ENCODE data around the gene HIPK2.
"Not testable (repeated sequence)": the region's sequence is repeated elsewhere in the genome, so short reads cannot be mapped to it uniquely, and the experiment has no call there.

HIPK2 gene

GRCh38 chr7:139562491-139562890 is 215.3 kb downstream of the HIPK2 start:
- Histone ChIP-seq H3K9ac (ENCODE audit: low read depth, low read length) (no peak overlapping the region), H3K36me3 (ENCODE audit: insufficient read depth, low read length) (peaks cover 49% of the 10 kb centered on the region), H3K4me3 (ENCODE audit: low read length) (no peak overlapping the region), H3K27me3 (ENCODE audit: control insufficient read depth, insufficient read depth, low read length) (no peaks in the 10 kb centered on the region), H3K4me2 (ENCODE audit: low read length) (no peak overlapping the region), H3K9me3 (replicated peaks; ENCODE audit: low read length) (no peaks in the 10 kb centered on the region), H3K4me1 (ENCODE audit: control insufficient read depth, insufficient read depth, low read length) (no peaks in the 10 kb centered on the region)

GRCh38 chr7:139560678-139561077 is 217.1 kb downstream of the HIPK2 start:
- Histone ChIP-seq H3K9me3 (replicated peaks; ENCODE audit: low read length) (no peaks in the 10 kb centered on the region), H3K27me3 (ENCODE audit: control insufficient read depth, insufficient read depth, low read length) (peaks cover 5% of the 10 kb centered on the region), H3K4me2 (ENCODE audit: low read length) (no peak overlapping the region), H3K36me3 (ENCODE audit: insufficient read depth, low read length) (peaks cover 33% of the 10 kb centered on the region), H3K4me1 (ENCODE audit: control insufficient read depth, insufficient read depth, low read length) (no peaks in the 10 kb centered on the region), H3K9ac (ENCODE audit: low read depth, low read length) (no peak overlapping the region), H3K4me3 (ENCODE audit: low read length) (no peak overlapping the region)

GRCh38 chr7:139560199-139560598 is 217.6 kb downstream of the HIPK2 start:
- H3K9me3 ChIP-seq (replicated peaks; ENCODE audit: low read length) = no peaks in the 10 kb centered on the region
- no peak overlapping the region for H3K4me3 ChIP-seq (ENCODE audit: low read length)
- H3K27me3 ChIP-seq (ENCODE audit: control insufficient read depth, insufficient read depth, low read length) = peaks cover 5% of the 10 kb centered on the region
- no peak overlapping the region for H3K4me2 ChIP-seq (ENCODE audit: low read length)
- H3K36me3 ChIP-seq (ENCODE audit: insufficient read depth, low read length) = peaks cover 32% of the 10 kb centered on the region
- H3K4me1 ChIP-seq (ENCODE audit: control insufficient read depth, insufficient read depth, low read length) = no peaks in the 10 kb centered on the region
- no peak overlapping the region for H3K9ac ChIP-seq (ENCODE audit: low read depth, low read length)

GRCh38 chr7:139559364-139560105 is 218.3 kb downstream of the HIPK2 start:
- H3K4me2 ChIP-seq (ENCODE audit: low read length) = no peak overlapping the region
- H3K36me3 ChIP-seq (ENCODE audit: insufficient read depth, low read length) = peaks cover 26% of the 10 kb centered on the region
- no peak overlapping the region for H3K4me3 ChIP-seq (ENCODE audit: low read length)
- peaks cover 5% of the 10 kb centered on the region for H3K27me3 ChIP-seq (ENCODE audit: control insufficient read depth, insufficient read depth, low read length)
- no peaks in the 10 kb centered on the region for H3K9me3 ChIP-seq (replicated peaks; ENCODE audit: low read length)
- H3K9ac ChIP-seq (ENCODE audit: low read depth, low read length) = no peak overlapping the region
- H3K4me1 ChIP-seq (ENCODE audit: control insufficient read depth, insufficient read depth, low read length) = no peaks in the 10 kb centered on the region

GRCh38 chr7:139557857-139558581 is 219.8 kb downstream of the HIPK2 start:
- Histone ChIP-seq H3K27me3 (ENCODE audit: control insufficient read depth, insufficient read depth, low read length) (peaks cover 5% of the 10 kb centered on the region), H3K4me2 (ENCODE audit: low read length) (no peak overlapping the region), H3K9me3 (replicated peaks; ENCODE audit: low read length) (no peaks in the 10 kb centered on the region), H3K4me3 (ENCODE audit: low read length) (no peak overlapping the region), H3K9ac (ENCODE audit: low read depth, low read length) (no peak overlapping the region), H3K4me1 (ENCODE audit: control insufficient read depth, insufficient read depth, low read length) (no peaks in the 10 kb centered on the region), H3K36me3 (ENCODE audit: insufficient read depth, low read length) (peaks cover 10% of the 10 kb centered on the region)

GRCh38 chr7:139553991-139554700 is 223.7 kb downstream of the HIPK2 start:
- H3K4me3 ChIP-seq (ENCODE audit: low read length); H3K4me1 ChIP-seq (ENCODE audit: control insufficient read depth, insufficient read depth, low read length); H3K36me3 ChIP-seq (ENCODE audit: insufficient read depth, low read length); H3K27me3 ChIP-seq (ENCODE audit: control insufficient read depth, insufficient read depth, low read length); H3K9ac ChIP-seq (ENCODE audit: low read depth, low read length); H3K4me2 ChIP-seq (ENCODE audit: low read length); H3K9me3 ChIP-seq (replicated peaks; ENCODE audit: low read length): not testable (repeated sequence)

- no peaks in the 10 kb centered on the region for H3K4me1 ChIP-seq (ENCODE audit: control insufficient read depth, insufficient read depth, low read length)
- no peak overlapping the region for H3K4me3 ChIP-seq (ENCODE audit: low read length)
- H3K36me3 ChIP-seq (ENCODE audit: insufficient read depth, low read length) = no peaks in the 10 kb centered on the region
- no peaks in the 10 kb centered on the region for H3K9me3 ChIP-seq (replicated peaks; ENCODE audit: low read length)
- peaks cover 21% of the 10 kb centered on the region for H3K27me3 ChIP-seq (ENCODE audit: control insufficient read depth, insufficient read depth, low read length)
- no peak overlapping the region for H3K9ac ChIP-seq (ENCODE audit: low read depth, low read length)
- no peak overlapping the region for H3K4me2 ChIP-seq (ENCODE audit: low read length)
These were observed 229.3 kb downstream of the HIPK2 start for GRCh38 chr7:139548302-139549028.

GRCh38 chr7:139544645-139545044 is 233.2 kb downstream of the HIPK2 start:
- H3K4me1 ChIP-seq (ENCODE audit: control insufficient read depth, insufficient read depth, low read length) = no peaks in the 10 kb centered on the region
- peaks cover 56% of the 10 kb centered on the region for H3K27me3 ChIP-seq (ENCODE audit: control insufficient read depth, insufficient read depth, low read length)
- no peaks in the 10 kb centered on the region for H3K9me3 ChIP-seq (replicated peaks; ENCODE audit: low read length)
- no peaks in the 10 kb centered on the region for H3K36me3 ChIP-seq (ENCODE audit: insufficient read depth, low read length)
- H3K4me2 ChIP-seq (ENCODE audit: low read length) = no peak overlapping the region
- H3K9ac ChIP-seq (ENCODE audit: low read depth, low read length) = no peak overlapping the region
- H3K4me3 ChIP-seq (ENCODE audit: low read length) = no peak overlapping the region

GRCh38 chr7:139543801-139544603 is 233.8 kb downstream of the HIPK2 start:
- H3K4me3 ChIP-seq (ENCODE audit: low read length) = no peak overlapping the region
- H3K36me3 ChIP-seq (ENCODE audit: insufficient read depth, low read length) = no peaks in the 10 kb centered on the region
- no peak overlapping the region for H3K4me2 ChIP-seq (ENCODE audit: low read length)
- no peaks in the 10 kb centered on the region for H3K9me3 ChIP-seq (replicated peaks; ENCODE audit: low read length)
- H3K9ac ChIP-seq (ENCODE audit: low read depth, low read length) = no peak overlapping the region
- no peaks in the 10 kb centered on the region for H3K4me1 ChIP-seq (ENCODE audit: control insufficient read depth, insufficient read depth, low read length)
- H3K27me3 ChIP-seq (ENCODE audit: control insufficient read depth, insufficient read depth, low read length) = peaks cover 61% of the 10 kb centered on the region

GRCh38 chr7:139542308-139543151 is 235.3 kb downstream of the HIPK2 start:
- Histone ChIP-seq H3K36me3 (ENCODE audit: insufficient read depth, low read length) (no peaks in the 10 kb centered on the region), H3K4me2 (ENCODE audit: low read length) (no peak overlapping the region), H3K9ac (ENCODE audit: low read depth, low read length) (no peak overlapping the region), H3K27me3 (ENCODE audit: control insufficient read depth, insufficient read depth, low read length) (peaks cover 65% of the 10 kb centered on the region), H3K4me3 (ENCODE audit: low read length) (no peak overlapping the region), H3K9me3 (replicated peaks; ENCODE audit: low read length) (no peaks in the 10 kb centered on the region), H3K4me1 (ENCODE audit: control insufficient read depth, insufficient read depth, low read length) (no peaks in the 10 kb centered on the region)
